HTERT RPE-1 (cell line): ENCODE measurements around the gene RTP1.
"Not testable (repeated sequence)": the region's sequence is repeated elsewhere in the genome, so short reads cannot be mapped to it uniquely, and the experiment has no call there.

Experiments
- in situ Hi-C: fragments of 300-500 bp; cut with MboI; formaldehyde crosslinking; loops from 4 replicates; pipeline ENCODE4 v1.14.3; 2020; ENCODE audit warnings: low sequenced_read_pairs

Gene RTP1

GRCh38 chr3:187196573-187197334, 532 bp upstream of the RTP1 start:
- in situ Hi-C loops = no loop called here

- in situ Hi-C loops = no loop called here
Observed at GRCh38 chr3:187198490-187198889, 1.2 kb downstream of the RTP1 start.

DNA sequence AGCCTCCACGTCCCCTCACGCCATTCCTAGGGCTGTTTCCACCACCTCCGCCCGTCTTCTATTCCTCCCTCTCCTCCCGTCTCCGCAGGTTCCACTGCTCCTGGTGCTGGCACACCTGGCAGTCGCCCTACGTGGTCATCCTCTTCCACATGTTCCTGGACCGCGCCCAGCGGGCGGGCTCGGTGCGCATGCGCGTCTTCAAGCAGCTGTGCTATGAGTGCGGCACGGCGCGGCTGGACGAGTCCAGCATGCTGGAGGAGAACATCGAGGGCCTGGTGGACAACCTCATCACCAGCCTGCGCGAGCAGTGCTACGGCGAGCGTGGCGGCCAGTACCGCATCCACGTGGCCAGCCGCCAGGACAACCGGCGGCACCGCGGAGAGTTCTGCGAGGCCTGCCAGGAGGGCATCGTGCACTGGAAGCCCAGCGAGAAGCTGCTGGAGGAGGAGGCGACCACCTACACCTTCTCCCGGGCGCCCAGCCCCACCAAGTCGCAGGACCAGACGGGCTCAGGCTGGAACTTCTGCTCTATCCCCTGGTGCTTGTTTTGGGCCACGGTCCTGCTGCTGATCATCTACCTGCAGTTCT, 2.3 kb downstream of the RTP1 start:
- in situ Hi-C loops = not testable (repeated sequence)

GRCh38 chr3:187205683-187206082, 8.4 kb downstream of the RTP1 start:
- in situ Hi-C loops = no loop called here

DNA sequence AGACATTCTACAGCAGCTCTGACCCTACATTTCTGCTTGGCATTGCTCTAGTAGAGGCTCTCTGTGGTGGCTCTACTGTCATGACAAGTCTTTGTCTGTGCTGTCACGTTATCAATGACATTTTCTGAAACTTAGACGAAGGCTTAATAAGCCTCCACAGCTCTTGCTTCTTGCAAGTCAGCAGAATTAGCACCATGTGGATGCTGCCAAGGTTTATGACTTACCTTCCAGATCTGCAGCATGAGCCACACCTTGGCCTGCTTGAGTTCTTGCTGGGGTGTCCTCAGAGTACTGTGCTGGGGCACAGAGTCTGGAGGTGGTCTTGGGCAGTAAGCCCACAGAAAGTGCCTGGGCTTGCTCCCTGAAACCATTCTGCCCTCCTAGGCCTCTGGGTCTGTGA, 9.8 kb downstream of the RTP1 start:
- in situ Hi-C loops = no loop called here

- in situ Hi-C loops = no loop called here
Observed at GRCh38 chr3:187207624-187208023, 10.3 kb downstream of the RTP1 start.

DNA sequence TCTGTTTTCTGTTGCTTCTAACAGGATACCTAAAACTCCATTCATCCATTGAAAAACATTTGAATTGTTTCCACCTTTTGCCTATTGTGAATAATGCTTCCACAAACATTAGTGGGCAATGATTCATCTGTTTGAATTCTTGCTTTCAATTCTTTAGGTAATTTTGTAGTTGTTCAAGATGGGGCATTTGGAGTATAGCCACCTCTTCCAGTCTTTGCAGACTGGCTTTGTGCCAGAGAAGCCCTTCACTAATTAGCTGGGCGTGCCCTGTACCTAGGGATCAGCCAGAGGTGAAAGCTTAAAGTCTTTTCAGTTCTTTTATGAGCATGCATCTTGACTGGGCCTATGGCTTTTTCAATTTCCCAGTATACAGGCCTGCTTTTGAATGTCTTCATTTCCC, 10.9 kb downstream of the RTP1 start:
- in situ Hi-C loops = no loop called here

- in situ Hi-C loops = no loop called here
Observed at GRCh38 chr3:187209491-187209890, 12.2 kb downstream of the RTP1 start.

- in situ Hi-C loops = no loop called here
Observed at GRCh38 chr3:187210091-187210490, 12.8 kb downstream of the RTP1 start.

DNA sequence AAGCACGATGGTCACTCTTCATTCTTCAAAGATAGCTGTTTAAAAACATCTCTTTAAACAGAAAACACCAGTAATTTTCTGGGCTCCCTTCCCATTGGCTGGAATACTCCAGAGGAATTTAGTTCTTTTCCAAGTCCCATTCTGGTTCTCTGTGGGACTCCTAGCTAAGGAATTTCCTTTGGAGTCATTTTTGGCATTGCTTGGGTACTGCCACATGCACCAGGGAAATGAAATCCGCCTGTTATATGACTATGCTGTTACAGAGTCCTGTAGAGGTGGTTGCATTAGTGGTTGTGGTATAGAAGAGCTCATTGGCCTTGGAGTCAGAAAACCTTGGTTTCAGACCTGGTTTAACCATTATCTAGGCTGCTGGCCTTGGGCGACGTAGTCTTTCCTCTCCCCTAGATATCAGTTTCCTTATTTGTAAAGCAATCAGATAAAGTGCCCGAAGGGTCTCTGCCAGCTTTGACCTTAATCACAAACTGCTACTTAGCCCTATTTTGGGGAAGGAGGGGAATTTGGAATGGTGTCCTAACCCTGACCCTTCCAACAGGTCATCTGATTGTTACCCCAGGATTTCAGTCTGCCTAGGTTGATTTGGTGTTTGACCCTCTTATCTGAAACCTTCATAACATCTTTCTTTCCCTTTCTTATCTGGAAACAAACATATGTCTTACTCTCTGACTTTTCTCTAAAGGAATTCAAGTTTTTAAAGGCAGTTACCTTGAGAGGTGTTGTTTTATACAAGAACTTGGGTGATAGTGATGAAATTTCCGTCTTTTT, 13.4 kb downstream of the RTP1 start:
- in situ Hi-C loops = no loop called here

- in situ Hi-C loops = no loop called here
Observed at GRCh38 chr3:187211532-187212195, 14.4 kb downstream of the RTP1 start.

DNA sequence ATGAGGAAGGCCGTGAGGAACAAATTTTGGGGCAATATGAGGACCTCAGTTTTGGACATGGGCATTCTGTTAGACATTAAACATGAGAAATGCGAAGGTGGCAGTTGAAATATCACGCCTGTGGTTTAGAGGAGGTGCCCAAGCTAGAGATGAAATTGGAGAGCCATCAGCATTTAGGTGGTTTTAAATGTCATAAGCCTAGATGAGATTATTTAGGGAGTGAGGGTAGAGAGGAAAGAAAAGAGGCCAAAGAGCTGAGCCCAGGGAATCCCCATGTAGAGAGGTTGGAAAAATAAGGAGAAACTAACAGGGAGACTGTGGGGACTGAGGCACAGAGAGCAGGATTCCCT, 14.9 kb downstream of the RTP1 start:
- in situ Hi-C loops = no loop called here

DNA sequence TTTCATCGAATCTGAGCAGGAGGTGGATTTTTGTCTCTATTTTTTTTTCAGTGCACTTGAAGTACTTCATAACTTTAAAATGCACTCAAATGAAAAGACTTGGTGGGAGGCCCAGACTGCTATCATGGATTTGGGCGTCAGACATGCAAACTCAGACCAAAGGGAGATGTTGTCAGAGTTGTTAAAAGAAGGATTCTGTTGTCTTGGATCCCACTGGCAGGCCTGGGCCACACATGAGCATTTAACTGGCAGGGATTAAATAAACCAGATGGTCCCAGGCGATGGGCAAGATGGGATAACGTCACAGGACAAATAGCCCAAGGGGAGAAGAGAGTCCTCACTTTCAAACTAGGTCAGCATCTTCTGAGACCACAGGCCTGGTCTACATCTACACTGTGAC, 15.4 kb downstream of the RTP1 start:
- in situ Hi-C loops = no loop called here

DNA sequence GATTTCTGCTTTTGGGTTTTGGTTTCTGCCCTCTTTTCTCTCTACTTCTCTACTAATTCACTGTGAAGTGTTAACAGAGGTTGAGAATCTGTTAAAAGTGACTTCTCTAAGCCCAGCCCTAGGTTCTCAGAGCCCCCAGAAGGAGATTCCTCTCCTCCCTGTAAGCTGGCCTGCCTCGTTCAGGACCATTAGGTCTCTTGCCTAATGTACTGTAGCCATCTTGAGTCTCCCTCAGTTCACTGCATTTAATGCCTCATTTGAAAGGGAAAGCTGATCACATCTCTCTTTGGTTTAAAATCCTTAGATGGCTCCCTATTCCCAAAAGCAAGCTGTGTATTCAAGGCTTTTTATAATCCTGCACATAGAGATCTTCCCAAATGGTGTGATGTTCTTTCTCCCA, 16.3 kb downstream of the RTP1 start:
- in situ Hi-C loops = no loop called here

- in situ Hi-C loops = no loop called here
Observed at GRCh38 chr3:187215460-187215859, 18.2 kb downstream of the RTP1 start.

- in situ Hi-C loops = no loop called here
Observed at GRCh38 chr3:187222801-187223200, 25.5 kb downstream of the RTP1 start.

DNA sequence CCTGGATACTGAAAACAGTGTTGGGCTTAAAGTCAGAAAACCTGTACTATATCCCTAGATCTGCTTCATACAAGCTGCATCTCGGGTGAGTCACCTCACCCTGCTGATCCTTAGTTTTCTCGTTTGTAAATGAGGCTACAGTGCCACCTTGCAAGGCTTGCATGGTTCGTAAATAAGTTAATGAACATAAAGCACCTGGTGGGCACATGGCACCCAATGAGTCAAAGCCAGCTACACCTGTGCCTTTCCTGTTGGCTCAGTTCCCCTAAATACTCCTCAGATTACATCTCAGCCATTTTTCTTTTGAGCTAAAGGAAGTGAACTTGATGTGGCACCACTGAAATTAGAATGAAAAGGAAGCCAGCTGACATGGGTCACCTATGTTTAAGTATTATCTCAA, 26.5 kb downstream of the RTP1 start:
- in situ Hi-C loops = no loop called here

GRCh38 chr3:187227658-187228258, 30.5 kb downstream of the RTP1 start:
- in situ Hi-C loops = no loop called here

GRCh38 chr3:187228740-187229139, 31.5 kb downstream of the RTP1 start:
- in situ Hi-C loops = no loop called here

GRCh38 chr3:187230011-187230410, 32.7 kb downstream of the RTP1 start:
- in situ Hi-C loops = no loop called here

DNA sequence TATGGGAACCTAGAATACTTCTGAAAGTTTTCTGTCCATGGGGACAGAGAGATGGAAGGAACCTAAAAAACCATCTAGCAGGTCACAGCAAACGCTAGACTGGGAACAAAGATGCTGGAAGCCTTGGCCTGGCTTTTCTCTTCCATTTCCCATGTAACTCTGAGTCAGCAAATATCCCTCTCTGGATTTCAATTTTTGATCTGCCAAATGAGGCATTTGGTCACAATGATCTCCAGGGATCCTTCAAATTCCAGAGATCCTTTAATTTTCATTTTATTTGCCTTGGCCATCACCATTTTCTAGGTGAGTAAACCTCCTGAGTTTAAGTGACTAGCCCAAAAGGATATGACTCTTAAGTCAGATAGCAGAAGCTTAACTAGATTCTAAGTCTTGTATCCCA, 39.7 kb downstream of the RTP1 start:
- in situ Hi-C loops = no loop called here
